HepG2 (cell line): ENCODE measurements around the gene CA9. TPM values are rescaled to one million over a fixed set of nuclear protein-coding genes. Genes with fewer than 3 reads are reported as not detected.

Experiments
- ATAC-seq: fragments of 200-7000 bp; cut with Tn5 transposase; 3 replicates; pipeline ENCODE4 v1.9.1; 2020; ENCODE audit warnings: mild to moderate bottlenecking, moderate library complexity
- BruUV-seq: library from RNA; stranded (reverse); fragments of 400-500 nt; replicated peaks from 2 replicates; lab custom pipeline; 2021; lab: Mats Ljungman, UMichigan
- CTCF ChIA-PET: fragments of 300-600 bp; formaldehyde crosslinking; extraction: SDS; loops from one replicate; lab custom pipeline; 2021; ENCODE audit warnings: low total read pairs, inconsistent platforms, low intra/inter-chr PET ratio; lab: Yijun Ruan, JAX
- POLR2A ChIA-PET: fragments of 350-600 bp; sonication (Branson Sonifier 250); formaldehyde crosslinking; loops from one replicate; lab custom pipeline; 2020; ENCODE audit warnings: antibody characterized with exemption, inconsistent platforms; lab: Yijun Ruan, JAX
- DNase-seq: peaks from one replicate; pipeline ENCODE4 v3.0.0-alpha.2; 2015; ENCODE audit warnings: low spot score
- FAIRE-seq: peaks from 3 replicates; lab custom pipeline; 2011; peaks lifted over from hg19 to GRCh38; lab: Jason Lieb, UNC
- H2AFZ ChIP-seq: one replicate; pipeline ENCODE4 v1.6.1; 2011; ENCODE audit warnings: low read length, inconsistent platforms
- H3K27ac ChIP-seq: fragments of 300-600 bp; 3 replicates; pipeline ENCODE4 v1.8.0; 2011; ENCODE audit warnings: mixed run types, mild to moderate bottlenecking, mixed read lengths, low read length, inconsistent platforms; ENCODE audit not compliant: insufficient read depth; ENCODE audit errors: extremely low read length
- H3K27me3 ChIP-seq, 2 experiments: fragments of 200-600 bp in 1 of 2; 2 replicates in 1 of 2; 3 replicates in 1 of 2; pipeline versions ENCODE4 v1.6.0 to v1.8.0; 2011; ENCODE audit warnings: low read length in 2 of 2, mild to moderate bottlenecking in 2 of 2, moderate library complexity in 2 of 2, inconsistent platforms in 1 of 2; ENCODE audit not compliant: insufficient read depth in 2 of 2, control insufficient read depth in 1 of 2
- H3K36me3 ChIP-seq, 2 experiments: fragments of 200-600 bp in 1 of 2; replicated peaks in 1 of 2; 2 replicates in 1 of 2; 3 replicates in 1 of 2; pipeline versions ENCODE4 v1.5.1 to v1.8.0; 2011; ENCODE audit warnings: low read length in 2 of 2, inconsistent platforms in 1 of 2; ENCODE audit not compliant: insufficient read depth in 2 of 2, control insufficient read depth in 1 of 2
- H3K4me1 ChIP-seq: 2 replicates; pipeline ENCODE4 v1.5.1; 2012; ENCODE audit warnings: low read length, inconsistent platforms; ENCODE audit not compliant: insufficient read depth
- H3K4me2 ChIP-seq: 2 replicates; pipeline ENCODE4 v1.6.0; 2011; ENCODE audit warnings: low read depth, low read length, inconsistent platforms
- H3K4me3 ChIP-seq, 3 experiments: fragments of 200-600 bp in 1 of 3; sonication (generic), shearing (Covaris generic) in 1 of 3; replicated peaks in 1 of 3; 2 replicates each; pipeline ENCODE4 v1.5.1; 2011 to 2016; ENCODE audit warnings: low read length in 3 of 3, inconsistent platforms in 2 of 3, low read depth in 2 of 3, mild to moderate bottlenecking in 2 of 3, control low read depth in 1 of 3, mixed read lengths in 1 of 3; ENCODE audit not compliant: insufficient read depth in 1 of 3
- H3K79me2 ChIP-seq: one replicate; pipeline ENCODE4 v1.6.1; 2011; ENCODE audit warnings: low read length, inconsistent platforms; ENCODE audit not compliant: insufficient read depth
- H3K9ac ChIP-seq: 2 replicates; pipeline ENCODE4 v1.6.0; 2011; ENCODE audit warnings: mild to moderate bottlenecking, low read depth, low read length, inconsistent platforms; ENCODE audit not compliant: insufficient read depth
- H3K9me3 ChIP-seq: 2 replicates; pipeline ENCODE4 v1.5.1; 2012; ENCODE audit warnings: mild to moderate bottlenecking, low read length
- H4K20me1 ChIP-seq: 2 replicates; pipeline ENCODE4 v1.6.0; 2011; ENCODE audit warnings: inconsistent platforms, mild to moderate bottlenecking, low read length, moderate library complexity; ENCODE audit not compliant: insufficient read depth
- PITX1 ChIP-seq: sonication (generic); formaldehyde crosslinking; IDR thresholded peaks from 2 replicates; pipeline ENCODE4 v1.5.1; 2020; ENCODE audit warnings: mild to moderate bottlenecking, missing genetic modification reagents
- THAP9 ChIP-seq: sonication (generic); formaldehyde crosslinking; IDR thresholded peaks from 2 replicates; pipeline ENCODE4; 2020; ENCODE audit warnings: missing genetic modification reagents, mild to moderate bottlenecking, borderline replicate concordance
- ZNF263 ChIP-seq: sonication (generic); formaldehyde crosslinking; IDR thresholded peaks from 2 replicates; pipeline ENCODE4 v1.4.0; 2020; ENCODE audit warnings: missing genetic modification reagents
- ZNF317 ChIP-seq: sonication (generic); formaldehyde crosslinking; IDR thresholded peaks from 2 replicates; pipeline ENCODE4 v1.5.0; 2020; ENCODE audit warnings: mild to moderate bottlenecking, missing genetic modification reagents
- ZNF337 ChIP-seq: sonication (generic); formaldehyde crosslinking; IDR thresholded peaks from 2 replicates; pipeline ENCODE4 v1.5.1; 2020; ENCODE audit warnings: missing genetic modification reagents, low read depth, mild to moderate bottlenecking, borderline replicate concordance
- ZNF414 ChIP-seq: sonication (generic); formaldehyde crosslinking; IDR thresholded peaks from 2 replicates; pipeline ENCODE4 v1.5.0; 2020; ENCODE audit warnings: missing genetic modification reagents
- ZNF44 ChIP-seq: sonication (generic); formaldehyde crosslinking; IDR thresholded peaks from 2 replicates; pipeline ENCODE4 v1.5.1; 2020; ENCODE audit warnings: mild to moderate bottlenecking, missing genetic modification reagents
- ZNF580 ChIP-seq: IDR thresholded peaks from 2 replicates; pipeline ENCODE4 v1.6.1; 2016; ENCODE audit warnings: low read depth, borderline replicate concordance
- ZNF687 ChIP-seq: sonication (generic); formaldehyde crosslinking; IDR thresholded peaks from 2 replicates; pipeline ENCODE4 v1.5.1; 2020; ENCODE audit warnings: mild to moderate bottlenecking, missing genetic modification reagents, moderate library complexity
- ZNF709 ChIP-seq: sonication (generic); formaldehyde crosslinking; IDR thresholded peaks from 2 replicates; pipeline ENCODE4 v1.5.0; 2020; ENCODE audit warnings: mild to moderate bottlenecking, missing genetic modification reagents
- WGBS: methylation state at CpG from one replicate; pipeline ENCODE4 v1.1.6; 2017; ENCODE audit warnings: low lambda C conversion rate; 5-methylcytosine and 5-hydroxymethylcytosine counted together
- in situ Hi-C: cut with HindIII; loops from 2 replicates; pipeline ENCODE4 v1.10.0; 2017; ENCODE audit warnings: low pct_unique_long_range_greater_than_20kb; ENCODE audit not compliant: extremely low pct_ligation_motif_present
- intact Hi-C: fragments of 100-400 bp; cut with micrococcal nuclease; formaldehyde crosslinking; loops from one replicate; pipeline ENCODE4 v1.10.0; 2022; ENCODE audit not compliant: unreplicated experiment
- polyA plus RNA-seq, 8 experiments: library from polyadenylated mRNA; depleted of rRNA in 3 of 8; stranded (reverse) in 7 of 8; unstranded in 1 of 8; fragments of >200 nt; fragmentation: Illumina TruSeq in 4 of 8; extraction: Trizol in 4 of 8; gene quantifications; 2 replicates each; pipeline versions ENCODE4 v1.2.1 to v1.2.3, GENCODE V29; 2011 to 2016; ENCODE audit warnings: low read depth in 4 of 8, missing spikeins in 1 of 8, mixed read lengths in 1 of 8; ENCODE audit not compliant: insufficient read depth in 1 of 8
- total RNA-seq, 5 experiments: library from RNA; depleted of rRNA; stranded (reverse); fragments of >200 nt; fragmentation: Illumina TruSeq; extraction: Trizol; gene quantifications; 2 replicates each; pipeline ENCODE4 v1.2.3, GENCODE V29; 2016; ENCODE audit warnings: low read depth in 1 of 5

Gene CA9
- total and polyA plus RNA-seq, 2 of the 13 experiments (the other 11 are each of a cell fraction or from before 2014, with no cell fraction given) = 0.13 to 152 TPM

- Histone ChIP-seq H3K27ac (no peak overlapping the region), H3K4me1 (peaks cover 61% of the 10 kb centered on the region), H3K79me2 (no peaks in the 10 kb centered on the region), H3K4me3 (peak overlapping the region; percentile 27 to 73 (median 57); a peak in 5 of 6 replicates), H3K4me2 (peak overlapping the region; percentile 85), H4K20me1 (no peaks in the 10 kb centered on the region), H3K9ac (peak overlapping the region; percentile 40), H3K9me3 (no peaks in the 10 kb centered on the region), H3K36me3 (no peaks in the 10 kb centered on the region), H2AFZ (no peak overlapping the region), H3K27me3 (no peaks in the 10 kb centered on the region)
- DNase-seq (no peak), FAIRE-seq (no peak), ATAC-seq (no peak)
- no TSS peak for BruUV-seq
- TF ChIP-seq ZNF580 (CRISPR knock-in tag) = no peak
- 0 out of 2 replicates have a peak, but pooled peaks have one; percentile 3 for TF ChIP-seq PITX1 (CRISPR knock-in tag)
- peak; percentile 36 for TF ChIP-seq ZNF687
- TF ChIP-seq ZNF337 (CRISPR knock-in tag) = peak; percentile 67; the same call in 1 of the 2 replicates
- peak; percentile 38; the same call in 1 of the 2 replicates for TF ChIP-seq ZNF709 (CRISPR knock-in tag)
- TF ChIP-seq ZNF317 (CRISPR knock-in tag) = no peak
- 0 out of 2 replicates have a peak, but pooled peaks have one; percentile 6 for TF ChIP-seq THAP9 (CRISPR knock-in tag)
- peak; percentile 84 for TF ChIP-seq ZNF263 (CRISPR knock-in tag)
- no peak for TF ChIP-seq ZNF414 (CRISPR knock-in tag)
- TF ChIP-seq ZNF44 (CRISPR knock-in tag) = no peak
- CTCF ChIA-PET = no interaction called here
- 18% methylated on average over 2 of the region's 3 CpGs for WGBS
- in situ Hi-C loops = no loop called here
- intact Hi-C loops = no loop called here
- POLR2A ChIA-PET = interaction anchor here (0.8 to 1.5 kb wide), 4 partner anchors 9 to 23 kb away, joined by 3 to 6 read pairs (median 4); partner anchors contain the start of gene ARHGEF39
Measured at GRCh38 chr9:35674025-35674361, 265 bp downstream of the CA9 start.
